GM21360 (cell line): Measurements from ENCODE around the gene RPS6KB1.
"Not testable (repeated sequence)": the region's sequence is repeated elsewhere in the genome, so short reads cannot be mapped to it uniquely, and the experiment has no call there.

ENCODE experiments used
- ATAC-seq: cut with Tn5 transposase; IDR thresholded peaks from one replicate; pipeline ENCODE4 v1.9.1; 2021; ENCODE audit warnings: mild to moderate bottlenecking, moderate library complexity; ENCODE audit not compliant: unreplicated experiment

RPS6KB1 gene

GRCh38 chr17:59870482-59870881, 22.4 kb upstream of the RPS6KB1 start:
- no peak for ATAC-seq

DNA sequence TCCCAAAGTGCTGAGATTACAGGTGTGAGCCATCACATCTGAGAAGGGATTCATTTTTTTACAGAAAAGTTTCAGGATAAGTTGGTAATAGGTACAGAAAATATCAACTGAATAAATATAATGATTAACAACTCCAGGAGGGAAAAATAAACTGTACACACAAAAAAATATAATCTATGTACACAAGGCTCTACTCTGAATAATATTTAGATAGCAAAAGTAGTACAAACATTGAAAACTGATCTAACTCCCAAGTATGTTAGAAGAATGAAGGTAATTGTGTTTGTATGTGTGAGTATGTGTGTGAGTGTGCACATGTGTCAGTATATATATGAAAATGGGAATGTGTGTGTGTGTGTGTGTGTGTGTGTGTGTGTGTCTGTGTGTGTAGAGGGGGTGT, 20.6 kb upstream of the RPS6KB1 start:
- ATAC-seq: no peak

GRCh38 chr17:59873414-59873813, 19.5 kb upstream of the RPS6KB1 start:
- ATAC-seq: not testable (repeated sequence)

DNA sequence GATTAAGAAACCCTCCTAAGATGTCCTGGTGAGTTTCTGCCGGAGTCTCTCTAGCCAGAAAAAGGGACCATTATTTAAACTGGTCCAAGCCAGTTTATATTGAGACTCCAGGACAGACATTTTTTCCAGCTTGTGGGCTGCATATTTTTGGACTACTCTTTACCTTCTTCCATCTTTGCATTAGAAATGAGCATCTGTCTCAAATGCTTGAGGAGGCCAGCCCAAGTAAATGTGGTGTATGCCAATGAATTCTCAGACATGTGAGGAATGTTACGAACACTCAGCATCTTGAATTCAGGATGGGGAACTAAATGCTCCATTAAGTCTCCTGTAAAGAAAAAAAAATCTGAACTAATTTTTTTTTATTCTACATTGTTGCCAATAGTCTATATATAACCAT, 18.5 kb upstream of the RPS6KB1 start:
- no peak for ATAC-seq

DNA sequence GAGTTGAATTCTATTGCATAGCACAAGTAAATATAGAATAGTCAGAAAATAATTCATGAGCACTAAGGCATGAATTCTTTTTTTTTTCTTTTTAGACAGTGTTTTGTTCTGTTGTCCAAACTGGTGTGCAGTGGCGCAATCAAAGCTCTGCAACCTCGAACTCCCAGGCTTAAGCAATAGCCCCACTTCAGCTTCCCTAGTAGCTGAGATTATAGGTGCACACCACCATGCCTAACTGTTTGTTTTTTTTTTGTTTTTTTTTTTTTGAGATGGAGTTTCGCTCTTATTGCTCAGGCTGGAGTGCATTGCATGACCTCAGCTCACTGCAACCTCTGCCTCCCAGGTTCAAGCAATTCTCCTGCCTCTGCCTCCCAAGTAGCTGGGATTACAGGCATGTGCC, 16.8 kb upstream of the RPS6KB1 start:
- ATAC-seq: no peak

GRCh38 chr17:59877965-59878364, 15.0 kb upstream of the RPS6KB1 start:
- no peak for ATAC-seq

DNA sequence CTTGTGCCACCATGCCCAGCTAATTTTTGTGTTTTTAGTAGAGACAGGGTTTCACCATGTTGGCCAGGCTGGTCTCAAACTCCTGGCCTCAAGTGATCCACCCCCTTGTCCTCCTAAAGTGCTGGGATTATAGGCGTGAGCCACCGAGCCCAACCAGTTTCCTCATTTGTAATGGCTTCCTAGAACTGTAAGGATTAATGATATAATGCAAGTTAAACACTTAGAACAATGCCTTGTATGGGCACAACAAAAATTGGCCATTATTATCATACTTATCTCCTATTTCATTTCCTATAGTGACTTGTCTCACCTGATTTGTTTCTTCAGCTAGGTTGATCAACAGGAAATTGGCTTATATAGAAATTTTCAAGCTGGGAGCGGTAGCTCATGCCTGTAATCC, 14.3 kb upstream of the RPS6KB1 start:
- no peak for ATAC-seq

GRCh38 chr17:59884861-59885260, 8.1 kb upstream of the RPS6KB1 start:
- ATAC-seq: no peak

- no peak for ATAC-seq
Observed at GRCh38 chr17:59888145-59888750, 4.7 kb upstream of the RPS6KB1 start.

DNA sequence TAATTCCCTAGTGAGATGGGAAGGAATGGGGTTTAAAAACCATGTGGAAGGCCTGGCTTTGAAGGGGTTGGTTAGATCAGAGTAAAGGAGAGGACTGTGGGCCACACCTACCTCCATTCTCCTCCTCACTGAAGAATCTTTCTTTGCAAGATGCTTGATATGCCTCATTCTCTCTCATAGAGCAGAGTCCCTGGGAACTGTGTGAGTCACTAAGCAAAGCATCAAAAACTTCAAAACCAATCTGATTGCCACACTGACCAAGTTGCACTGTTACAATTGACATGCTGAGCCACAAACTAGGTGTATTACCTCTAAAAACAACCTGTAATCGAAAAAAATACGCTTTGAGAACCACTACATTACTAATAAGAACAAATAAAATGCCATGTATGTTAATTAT, 2.2 kb upstream of the RPS6KB1 start:
- no peak for ATAC-seq

DNA sequence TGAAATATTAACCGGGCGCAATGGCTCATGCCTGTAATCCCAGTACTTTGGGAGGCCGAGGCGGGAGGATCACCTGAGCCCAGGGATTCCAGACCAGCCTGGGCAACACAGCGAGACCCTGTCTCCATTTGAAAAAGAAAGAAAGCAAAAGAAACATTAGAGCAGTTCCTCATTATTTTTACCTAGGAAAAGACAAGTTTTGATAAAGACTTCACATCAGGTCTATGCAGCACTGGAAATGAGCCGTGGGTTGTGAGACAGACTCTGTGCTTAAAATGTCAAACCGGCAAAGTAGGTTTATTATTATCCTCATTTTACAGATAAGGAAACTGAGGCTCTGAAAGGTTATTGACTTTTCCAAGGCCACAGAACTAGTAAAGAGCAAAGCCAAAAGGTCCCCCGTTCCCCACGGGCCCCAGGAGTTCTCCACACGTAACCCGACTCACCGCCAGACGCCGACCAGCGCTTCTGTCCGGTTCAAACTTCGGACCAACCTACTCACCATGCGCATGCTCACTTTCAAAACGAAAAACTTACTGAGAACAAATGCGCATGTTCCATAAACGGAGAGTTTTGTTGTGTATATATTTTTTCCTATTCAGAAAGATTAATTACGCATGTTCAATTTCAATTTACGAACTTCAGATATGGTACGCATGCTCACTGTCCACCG, 534 bp upstream of the RPS6KB1 start:
- ATAC-seq: peak; percentile 41

DNA sequence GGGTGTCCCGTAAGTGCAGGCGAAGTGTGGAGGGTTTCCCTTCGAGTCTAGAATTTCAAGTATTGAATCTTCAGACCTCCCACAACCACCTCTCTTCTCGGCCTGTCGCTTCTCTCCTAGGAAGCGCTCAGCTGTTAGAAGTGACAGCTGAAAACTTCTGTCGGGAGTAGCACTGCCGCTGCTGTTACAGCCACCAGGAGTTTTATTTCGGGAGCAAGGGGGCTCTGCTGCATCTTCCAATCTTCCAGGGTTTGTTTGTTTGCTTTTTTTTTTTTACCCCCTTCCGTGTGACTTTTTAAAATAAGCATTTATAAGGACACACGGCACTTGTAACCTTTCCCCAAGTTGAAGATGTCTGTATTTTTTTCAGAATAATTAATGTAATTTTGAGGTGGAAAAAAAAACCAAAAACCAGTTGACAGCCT, 767 bp downstream of the RPS6KB1 start:
- no peak for ATAC-seq

DNA sequence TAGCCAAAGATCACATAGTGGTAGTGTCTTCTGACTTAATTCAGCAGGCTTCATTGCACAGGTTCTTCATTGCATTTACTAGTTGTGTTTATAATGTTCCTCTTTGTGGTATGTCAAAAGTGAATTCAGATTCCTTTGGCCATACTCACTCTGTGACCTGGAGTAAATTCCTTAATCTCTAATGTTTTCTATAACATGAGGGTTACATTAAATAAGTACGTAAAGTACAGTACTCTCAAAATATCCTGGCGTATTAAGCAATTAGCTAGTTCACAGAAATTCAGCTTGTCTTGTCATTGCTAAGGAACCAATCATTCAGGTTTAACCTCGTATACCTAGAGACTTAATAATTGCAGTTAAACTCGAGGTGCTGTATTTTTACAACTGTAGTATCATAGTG, 4.2 kb downstream of the RPS6KB1 start:
- no peak for ATAC-seq

DNA sequence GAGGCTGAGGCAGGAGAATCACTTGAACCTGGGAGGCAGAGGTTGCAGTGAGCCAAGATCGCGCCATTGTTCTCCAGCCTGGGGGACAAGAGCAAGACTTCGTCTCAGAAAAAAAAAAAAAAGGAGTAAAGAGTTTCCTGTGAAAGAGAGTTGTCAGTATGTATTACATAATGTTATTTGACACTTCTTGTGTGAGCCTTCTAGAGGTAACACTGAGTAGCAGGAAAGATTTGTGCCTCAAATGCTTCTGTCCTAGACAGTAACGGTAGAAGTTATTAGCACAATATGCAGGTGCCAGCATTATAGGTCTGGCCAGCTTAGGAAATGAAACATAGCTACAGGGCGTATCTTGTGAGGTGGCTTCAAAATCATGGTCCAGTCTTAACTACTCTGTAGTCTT, 6.2 kb downstream of the RPS6KB1 start:
- no peak for ATAC-seq

DNA sequence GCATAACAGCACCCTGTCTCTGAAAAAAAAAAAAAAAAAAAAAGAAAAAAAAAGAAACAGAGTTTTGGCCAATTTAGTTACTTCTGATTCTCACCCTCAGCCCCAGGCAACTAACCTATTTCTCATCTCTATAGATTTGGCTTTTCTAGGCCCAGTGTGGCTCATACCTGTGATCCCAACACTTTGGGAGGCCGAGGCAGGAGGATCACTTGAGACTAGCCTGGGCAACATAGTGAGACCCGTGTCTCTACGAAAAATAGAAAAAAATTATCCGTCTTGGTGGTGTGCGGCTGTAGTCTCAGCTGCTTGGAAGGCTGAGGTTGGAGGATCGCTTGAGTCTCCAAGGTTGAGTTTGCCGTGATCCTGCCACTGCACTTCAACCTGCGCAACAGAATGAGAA, 8.7 kb downstream of the RPS6KB1 start:
- no peak for ATAC-seq

- no peak for ATAC-seq
Observed at GRCh38 chr17:59903455-59903854, 10.5 kb downstream of the RPS6KB1 start.

DNA sequence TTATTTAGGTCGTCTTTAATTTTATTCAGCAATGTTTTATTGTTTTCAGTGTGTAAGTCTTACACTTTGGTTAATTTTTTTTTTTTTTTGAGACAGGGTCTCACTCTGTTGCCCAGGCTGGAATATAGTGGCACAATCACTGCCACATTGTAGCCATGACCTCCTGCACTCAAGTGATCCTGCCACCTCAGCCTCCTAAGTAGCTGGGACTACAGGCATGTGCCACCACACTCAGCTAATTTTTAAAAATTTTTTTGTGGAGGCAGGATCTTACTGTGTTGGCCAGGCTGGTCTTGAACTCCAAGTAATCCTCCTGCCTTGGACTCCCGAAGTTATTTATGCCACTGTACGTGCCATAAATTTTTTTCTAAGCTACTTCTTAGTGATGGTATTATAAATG, 14.5 kb downstream of the RPS6KB1 start:
- no peak for ATAC-seq

GRCh38 chr17:59914274-59914854, 21.4 kb downstream of the RPS6KB1 start:
- ATAC-seq: no peak

- ATAC-seq: no peak
Observed at GRCh38 chr17:59916446-59916845, 23.5 kb downstream of the RPS6KB1 start.

DNA sequence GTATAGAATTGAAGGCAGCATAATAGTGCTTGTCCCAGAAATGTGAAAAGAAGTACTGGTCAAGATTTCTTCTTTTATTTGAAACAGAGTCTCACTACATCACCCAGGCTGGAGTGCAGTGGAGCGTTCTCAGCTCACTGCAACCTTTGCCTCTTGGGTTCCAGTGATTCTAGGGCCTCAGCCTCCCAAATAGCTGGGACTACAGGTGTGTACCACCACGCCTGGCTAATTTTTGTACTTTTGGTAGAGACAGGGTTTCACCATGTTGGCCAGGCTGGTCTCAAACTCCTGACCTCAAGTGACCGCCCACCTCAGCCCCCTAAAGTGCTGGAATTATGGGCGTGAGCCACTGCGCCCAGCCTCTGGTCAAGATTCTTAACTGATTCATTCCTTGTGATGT, 27.7 kb downstream of the RPS6KB1 start:
- not testable (repeated sequence) for ATAC-seq

DNA sequence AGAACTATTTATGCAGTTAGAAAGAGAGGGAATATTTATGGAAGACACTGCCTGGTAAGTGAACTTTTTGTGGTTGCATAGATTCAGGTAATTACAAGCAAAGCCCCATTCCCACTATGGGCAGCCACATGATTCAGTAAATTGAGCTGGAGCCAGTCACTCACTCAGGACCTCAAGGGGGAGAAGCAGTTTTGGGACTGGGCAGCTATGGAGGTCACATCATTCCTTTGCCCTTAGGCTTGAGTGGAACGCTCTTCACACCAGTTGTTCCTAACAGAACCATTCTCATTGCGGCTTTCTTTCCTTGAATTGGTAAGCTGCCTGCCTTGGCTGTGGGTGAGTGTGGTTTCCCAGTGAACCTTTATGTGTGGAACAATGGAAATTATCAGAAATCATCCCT, 37.2 kb downstream of the RPS6KB1 start:
- ATAC-seq: not testable (repeated sequence)

DNA sequence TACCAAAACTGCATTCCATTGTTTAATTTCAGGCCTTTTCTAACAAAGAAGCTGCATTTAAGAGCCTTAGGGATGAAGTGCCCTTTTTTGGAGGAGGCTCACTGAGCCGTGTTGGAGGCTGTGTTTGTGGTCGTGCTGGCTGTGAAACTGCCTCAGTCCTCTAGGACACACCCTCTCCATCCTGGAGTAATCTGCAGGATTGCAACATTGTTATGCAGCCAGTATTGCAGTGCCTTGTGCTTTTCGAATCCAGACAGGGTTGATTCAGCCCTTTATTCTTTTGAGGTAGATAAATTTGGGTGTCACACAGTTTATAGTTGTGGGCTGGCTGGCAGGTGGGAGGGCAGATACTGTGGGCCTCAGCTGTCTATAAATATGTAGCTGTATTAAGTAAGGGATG, 37.8 kb downstream of the RPS6KB1 start:
- not testable (repeated sequence) for ATAC-seq
